GM13977 (cell line): ENCODE results near the gene TMEM43.
A peak's percentile ranks its signal among the peaks of the same experiment; 100 is the strongest.
"Not testable (repeated sequence)": the region's sequence is repeated elsewhere in the genome, so short reads cannot be mapped to it uniquely, and the experiment has no call there.

Experiments used
- DNase-seq: peaks from one replicate; pipeline ENCODE4 v3.0.0; 2012; ENCODE audit warnings: low spot score
- in situ Hi-C: fragments of 300-500 bp; cut with MboI; formaldehyde crosslinking; loops from one replicate; pipeline ENCODE4 v1.12.0; 2022; ENCODE audit warnings: low sequenced_read_pairs, low pct_unique_long_range_greater_than_20kb, mixed read lengths, inconsistent platforms; ENCODE audit not compliant: unreplicated experiment
- TF ChIP-seq, protein P1 (sequence below): IDR thresholded peaks from 2 replicates; pipeline ENCODE4 v1.5.1; 2012; ENCODE audit warnings: mild to moderate bottlenecking, control low read depth; ENCODE audit not compliant: insufficient read depth; ENCODE audit errors: extremely low read depth, missing control alignments

Gene TMEM43

DNA sequence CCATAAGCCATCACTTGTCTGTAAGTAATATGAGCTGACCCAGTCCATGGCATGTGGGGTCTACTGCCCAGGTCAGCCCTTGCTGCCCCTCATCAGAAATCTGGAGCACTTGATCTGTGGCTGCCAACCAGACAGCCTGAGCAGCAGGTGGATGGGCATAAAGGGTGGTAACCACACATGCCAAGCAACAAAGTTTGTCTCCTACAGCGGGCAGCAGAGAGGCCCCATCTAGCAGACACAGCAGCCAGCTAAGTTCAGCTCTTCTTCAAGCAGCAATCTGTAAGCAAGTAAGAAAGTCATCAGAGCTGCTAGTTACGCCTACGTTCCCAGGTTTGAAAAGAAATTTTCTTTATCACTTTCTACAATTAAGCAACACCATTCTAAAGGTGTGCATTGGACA lies 28.1 kb upstream of the TMEM43 start:
- DNase-seq = no peak
- in situ Hi-C loops = no loop called here
- TF ChIP-seq, protein P1, sequence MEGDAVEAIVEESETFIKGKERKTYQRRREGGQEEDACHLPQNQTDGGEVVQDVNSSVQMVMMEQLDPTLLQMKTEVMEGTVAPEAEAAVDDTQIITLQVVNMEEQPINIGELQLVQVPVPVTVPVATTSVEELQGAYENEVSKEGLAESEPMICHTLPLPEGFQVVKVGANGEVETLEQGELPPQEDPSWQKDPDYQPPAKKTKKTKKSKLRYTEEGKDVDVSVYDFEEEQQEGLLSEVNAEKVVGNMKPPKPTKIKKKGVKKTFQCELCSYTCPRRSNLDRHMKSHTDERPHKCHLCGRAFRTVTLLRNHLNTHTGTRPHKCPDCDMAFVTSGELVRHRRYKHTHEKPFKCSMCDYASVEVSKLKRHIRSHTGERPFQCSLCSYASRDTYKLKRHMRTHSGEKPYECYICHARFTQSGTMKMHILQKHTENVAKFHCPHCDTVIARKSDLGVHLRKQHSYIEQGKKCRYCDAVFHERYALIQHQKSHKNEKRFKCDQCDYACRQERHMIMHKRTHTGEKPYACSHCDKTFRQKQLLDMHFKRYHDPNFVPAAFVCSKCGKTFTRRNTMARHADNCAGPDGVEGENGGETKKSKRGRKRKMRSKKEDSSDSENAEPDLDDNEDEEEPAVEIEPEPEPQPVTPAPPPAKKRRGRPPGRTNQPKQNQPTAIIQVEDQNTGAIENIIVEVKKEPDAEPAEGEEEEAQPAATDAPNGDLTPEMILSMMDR = no peak

DNA sequence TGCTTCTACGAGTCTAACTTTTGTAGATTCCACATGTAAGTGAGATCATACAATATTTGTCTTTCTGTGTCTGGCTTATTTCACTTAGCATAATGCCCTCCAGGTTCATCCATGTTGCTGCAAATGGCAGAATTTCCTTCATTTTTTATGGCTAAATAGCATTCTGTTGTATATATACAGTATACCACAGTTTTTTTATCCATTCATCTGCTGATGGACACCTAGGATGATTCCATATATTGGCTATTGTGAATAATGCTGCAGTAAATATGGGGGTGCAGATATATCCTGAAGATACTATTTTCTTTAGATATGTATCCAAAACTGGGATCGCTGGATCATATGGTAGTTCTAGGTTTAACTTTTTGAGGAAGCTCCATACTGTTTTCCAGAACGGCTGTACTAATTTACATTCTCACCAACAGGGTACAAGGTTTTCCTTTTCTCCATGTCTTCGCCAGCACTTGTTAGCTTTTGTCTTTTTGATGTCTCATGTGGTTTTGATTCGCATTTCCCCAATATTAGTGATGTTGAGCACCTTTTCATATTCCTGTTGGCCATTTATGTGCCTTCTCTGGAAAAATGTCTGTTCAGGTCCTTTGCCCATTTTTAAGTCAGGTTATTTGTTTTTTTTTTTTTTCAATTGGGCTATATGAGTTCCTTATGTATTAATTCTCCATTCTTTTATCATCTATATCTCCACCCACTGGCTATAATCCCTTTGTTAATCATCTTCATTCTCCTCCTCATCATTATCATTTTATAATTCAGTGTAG lies 27.0 kb upstream of the TMEM43 start:
- in situ Hi-C loops = no loop called here

DNA sequence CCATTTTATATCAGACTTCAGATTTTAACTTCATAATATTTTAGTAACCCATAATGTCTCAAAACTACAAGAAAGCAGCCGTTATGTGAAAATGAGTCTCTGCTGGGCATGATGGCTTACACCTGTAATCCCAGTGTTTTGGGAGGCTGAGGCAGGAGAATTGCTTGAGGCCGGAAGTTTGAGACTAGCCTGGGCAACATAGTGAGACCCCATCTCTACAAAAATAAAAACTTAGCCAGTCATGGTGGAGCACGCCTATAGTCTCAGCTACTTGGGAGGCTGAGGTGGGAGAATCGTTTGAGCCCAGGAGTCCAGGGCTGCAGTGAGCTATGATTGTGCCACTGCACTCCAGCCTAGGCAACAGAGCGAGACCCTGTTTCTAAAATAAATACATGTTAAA lies 15.0 kb upstream of the TMEM43 start:
- DNase-seq, in situ Hi-C loops: not testable (repeated sequence)

More for the DNA sequence above, 27.0 kb upstream of the TMEM43 start:
- TF ChIP-seq, protein P1 = no peak
- no peak for DNase-seq

DNA sequence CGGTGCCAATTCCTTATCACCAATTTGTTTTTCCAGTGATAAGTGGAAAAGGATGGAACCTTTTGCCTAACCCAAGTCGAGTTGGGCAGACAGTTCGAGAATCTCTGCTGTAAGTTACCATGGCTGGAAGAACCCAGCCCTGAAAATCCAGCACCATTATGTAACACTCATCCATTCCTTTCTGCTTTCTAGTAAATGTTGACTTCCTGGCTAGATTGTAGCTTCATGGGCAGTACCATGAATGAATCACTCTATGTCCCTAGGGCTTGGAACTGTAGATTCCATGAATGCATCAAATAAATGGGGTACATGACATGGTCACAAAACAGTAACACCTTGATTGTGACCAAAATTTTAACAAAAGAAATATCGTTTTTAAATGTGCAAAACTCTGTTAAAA lies 14.2 kb upstream of the TMEM43 start:
- DNase-seq = no peak
- in situ Hi-C loops = no loop called here
- TF ChIP-seq, protein P1 = no peak

DNA sequence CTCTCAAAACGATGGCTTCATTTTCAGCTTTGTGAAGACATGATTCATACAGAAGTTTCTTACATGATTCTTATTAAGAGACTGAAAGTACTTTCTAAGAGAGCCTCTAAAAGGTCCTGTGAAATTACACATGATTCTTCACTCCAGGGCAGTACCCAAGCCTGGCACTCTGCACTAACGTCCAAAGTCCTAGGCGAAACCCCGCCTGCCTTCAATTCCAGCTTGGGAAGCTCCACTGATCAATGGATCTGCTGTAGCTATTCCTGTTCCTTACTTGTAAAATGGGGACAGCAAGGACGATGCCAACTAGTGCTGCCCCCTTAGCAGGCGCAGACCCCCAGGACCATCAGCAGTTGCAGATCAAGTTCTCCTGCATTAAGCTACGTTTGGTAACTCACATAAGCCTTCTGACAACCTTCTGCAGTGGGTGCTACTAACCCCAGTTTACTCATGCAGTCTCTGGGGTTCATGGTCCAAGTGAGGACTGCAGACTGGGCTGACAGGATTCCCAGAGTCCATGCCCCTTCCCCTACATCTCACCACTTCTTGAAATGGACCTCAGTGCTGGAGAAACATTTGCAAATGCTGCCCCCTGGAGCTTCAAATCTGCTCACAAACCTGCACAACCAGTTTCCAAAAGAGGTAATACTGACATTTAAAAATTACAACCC lies 10.8 kb upstream of the TMEM43 start:
- TF ChIP-seq, protein P1 = peak; percentile 24
- in situ Hi-C loops = no loop called here
- DNase-seq = no peak

DNA sequence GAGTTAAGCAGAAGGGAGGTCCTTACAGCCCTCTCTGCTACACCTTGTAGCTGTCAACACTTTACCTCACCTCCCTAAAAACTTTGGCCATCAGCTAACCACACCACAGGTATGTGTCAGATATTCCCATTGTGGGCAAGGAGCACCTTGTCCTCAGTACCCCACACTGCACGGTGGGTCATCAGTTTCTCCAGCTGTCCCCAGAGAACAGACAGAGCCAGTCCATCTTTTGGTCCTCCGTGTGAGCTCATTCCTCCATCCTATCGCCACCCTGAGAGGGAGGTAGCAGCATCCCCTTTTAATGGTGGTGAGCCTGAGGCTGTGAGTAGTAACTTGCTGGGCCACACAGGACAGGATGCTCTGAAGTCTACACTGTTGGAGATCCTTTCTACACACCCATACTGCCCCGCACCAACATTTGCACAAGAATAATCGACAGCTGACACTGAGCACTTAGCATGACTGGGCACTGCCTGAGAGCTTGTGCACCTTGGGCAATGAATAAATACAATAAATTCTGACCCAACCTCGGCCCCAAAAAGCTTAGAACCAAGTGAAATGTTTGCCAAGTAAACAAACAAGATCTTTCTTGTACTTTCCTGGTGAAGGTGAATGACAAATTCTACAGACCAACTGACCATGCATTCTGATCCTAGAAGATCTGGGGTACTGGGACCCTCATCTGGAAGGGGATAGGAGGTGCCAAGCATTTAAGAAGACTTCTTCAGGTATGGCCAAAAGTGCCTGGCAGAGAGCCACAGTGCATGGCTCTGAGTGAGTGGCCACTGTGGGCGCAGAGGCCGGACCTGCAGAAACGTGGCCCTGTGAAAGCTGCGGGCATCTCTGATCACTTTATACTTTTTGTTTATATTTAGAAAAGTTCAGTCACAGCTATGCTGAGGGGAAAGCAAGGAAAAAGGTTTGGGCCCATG lies 7.1 kb upstream of the TMEM43 start:
- TF ChIP-seq, protein P1 = no peak

More for the DNA sequence above, 7.1 kb upstream of the TMEM43 start:
- in situ Hi-C loops = no loop called here
- no peak for DNase-seq
